Spleen (tissue), 7 donors: Measurements from ENCODE around the gene PRR23E.

ENCODE experiments used
- CTCF ChIP-seq, 11 experiments: fragments of 200-600 bp in 7 of 11; fragments of 450-650 bp in 4 of 11; sonication (generic) in 4 of 11; IDR thresholded peaks in 8 of 11; conservative IDR thresholded peaks in 3 of 11; 1 replicate in 7 of 11; 2 replicates in 4 of 11; pipeline versions ENCODE4 v1.4.0 to v1.8.0; 2016 to 2021; ENCODE audit warnings: antibody characterized with exemption in 11 of 11, inconsistent platforms in 4 of 11, mild to moderate bottlenecking in 1 of 11
- POLR2A ChIP-seq, 3 donors: fragments of 450-650 bp; IDR thresholded peaks; one replicate each; pipeline ENCODE4 v1.5.1; 2017; ENCODE audit warnings: antibody characterized with exemption in 3 of 3, mild to moderate bottlenecking in 1 of 3
- POLR2AphosphoS5 ChIP-seq, 3 donors: sonication (generic); formaldehyde crosslinking; IDR thresholded peaks; one replicate each; pipeline ENCODE4 v1.5.1; 2017; ENCODE audit warnings: antibody characterized with exemption in 3 of 3
- donor health status: DM: no; HTN: no; CAD: no; lungs with moderate emphysema.
- donor health status: DM: no; HTN: no; CAD: no.
- donor health status: DM: no; HTN: no; CAD: no.

DNA sequence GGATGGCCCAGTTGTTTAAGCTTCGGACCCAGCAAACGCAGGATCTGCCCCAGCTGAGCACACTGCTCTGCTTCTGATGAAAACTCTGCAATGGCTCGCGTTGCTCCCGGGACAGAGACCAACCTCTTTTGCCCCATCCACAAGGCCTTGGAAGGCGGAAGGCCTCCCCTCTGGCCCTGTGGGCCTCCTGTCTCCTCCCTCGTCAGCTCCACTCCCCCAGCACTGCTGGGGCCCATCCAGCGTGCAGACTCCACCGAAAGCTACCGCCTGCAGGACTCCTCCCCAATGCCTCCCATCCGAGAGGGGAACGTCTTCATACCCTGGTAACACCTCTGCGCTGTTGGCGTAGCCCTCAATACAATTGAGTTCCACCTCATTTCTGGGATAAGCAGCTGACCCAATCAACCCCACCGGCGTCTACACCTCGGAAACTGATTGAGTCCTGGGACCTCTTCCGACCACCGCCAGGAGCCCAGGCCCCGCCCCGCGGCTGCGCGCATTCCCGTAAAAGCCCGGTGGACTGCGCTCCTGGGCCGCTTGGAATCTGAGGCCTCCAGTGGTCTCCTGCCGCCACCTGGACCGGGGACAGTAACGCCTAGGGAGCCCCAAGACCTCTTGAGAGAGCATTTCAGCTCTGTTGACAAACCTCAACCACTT is at the start of gene PRR23E:
- TF ChIP-seq CTCF (IDR thresholded peaks at IDR 0.05 in 8 of 11, conservative IDR thresholded peaks at IDR 0.05 in 3 of 11), result no peak
- TF ChIP-seq POLR2A (IDR thresholded peaks at IDR 0.05), result no peak
- no peak for TF ChIP-seq POLR2AphosphoS5 (IDR thresholded peaks at IDR 0.05)
